Neuron (in vitro differentiated cells): ENCODE data around the gene GABPB1.

ENCODE experiments used
- H2AFZ ChIP-seq: one replicate; pipeline ENCODE4 v1.6.1; 2013; ENCODE audit warnings: low read depth, mild to moderate bottlenecking, inconsistent platforms, low read length, moderate library complexity
- H3K27me3 ChIP-seq: one replicate; pipeline ENCODE4 v1.6.1; 2013; ENCODE audit warnings: low read length; ENCODE audit not compliant: insufficient read depth
- H3K36me3 ChIP-seq: one replicate; pipeline ENCODE4 v1.6.1; 2013; ENCODE audit warnings: low read length; ENCODE audit not compliant: insufficient read depth
- H3K4me1 ChIP-seq: one replicate; pipeline ENCODE4 v1.6.1; 2013; ENCODE audit warnings: low read length; ENCODE audit not compliant: insufficient read depth
- H3K4me3 ChIP-seq: 2 replicates; pipeline ENCODE4 v1.5.1; 2013; ENCODE audit warnings: mild to moderate bottlenecking, low read length, moderate library complexity
- H3K9me3 ChIP-seq: one replicate; pipeline ENCODE4 v1.6.1; 2013; ENCODE audit warnings: low read length

Gene GABPB1

DNA sequence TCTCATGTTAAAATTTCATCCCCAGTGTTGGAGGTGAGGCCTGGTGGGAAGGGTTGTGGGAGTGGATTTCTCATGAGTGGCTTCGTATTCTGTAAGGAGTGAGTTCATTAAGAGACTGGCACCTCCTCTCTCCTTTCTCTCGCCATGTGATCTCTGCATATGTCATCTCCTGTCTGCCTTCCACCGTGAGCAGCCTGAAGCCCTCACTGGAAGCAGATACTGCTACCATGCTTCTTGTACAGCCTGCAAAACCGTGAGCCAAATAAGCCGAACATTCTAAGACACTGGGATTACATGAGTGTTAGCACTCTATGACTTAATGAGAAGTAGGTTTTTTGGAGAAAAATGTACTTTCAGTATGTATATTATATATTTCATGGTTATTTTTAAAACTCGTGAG is 6.8 kb upstream of the GABPB1 start:
- peaks cover 50% of the 10 kb centered on the region for H3K36me3 ChIP-seq
- H2AFZ ChIP-seq = no peak overlapping the region
- H3K4me1 ChIP-seq = peaks cover 3% of the 10 kb centered on the region
- no peaks in the 10 kb centered on the region for H3K9me3 ChIP-seq
- H3K27me3 ChIP-seq = no peaks in the 10 kb centered on the region
- H3K4me3 ChIP-seq = no peak overlapping the region

DNA sequence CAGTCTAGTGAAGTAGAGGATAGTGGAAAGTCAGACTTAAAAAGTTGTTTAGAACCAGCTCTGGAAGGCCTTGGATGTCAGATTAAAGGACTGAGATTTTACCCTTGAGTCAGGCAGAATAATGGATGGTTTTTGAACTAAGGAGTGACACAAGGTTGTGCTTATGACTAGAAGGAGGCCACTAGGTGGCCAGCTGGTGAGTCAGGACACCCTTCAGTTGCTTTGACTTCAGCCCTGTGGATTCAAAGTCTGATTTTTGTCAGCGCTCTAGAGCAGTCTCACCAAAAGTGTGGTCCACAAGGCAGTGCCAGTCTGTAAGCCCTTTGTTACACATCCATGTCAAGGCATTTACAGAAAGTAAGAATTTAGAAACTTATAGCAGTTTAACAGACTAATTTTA is 3.8 kb upstream of the GABPB1 start:
- Histone ChIP-seq H3K9me3 (no peaks in the 10 kb centered on the region), H3K4me1 (peaks cover 13% of the 10 kb centered on the region), H3K4me3 (no peak overlapping the region), H3K36me3 (peaks cover 50% of the 10 kb centered on the region), H2AFZ (no peak overlapping the region), H3K27me3 (no peaks in the 10 kb centered on the region)

DNA sequence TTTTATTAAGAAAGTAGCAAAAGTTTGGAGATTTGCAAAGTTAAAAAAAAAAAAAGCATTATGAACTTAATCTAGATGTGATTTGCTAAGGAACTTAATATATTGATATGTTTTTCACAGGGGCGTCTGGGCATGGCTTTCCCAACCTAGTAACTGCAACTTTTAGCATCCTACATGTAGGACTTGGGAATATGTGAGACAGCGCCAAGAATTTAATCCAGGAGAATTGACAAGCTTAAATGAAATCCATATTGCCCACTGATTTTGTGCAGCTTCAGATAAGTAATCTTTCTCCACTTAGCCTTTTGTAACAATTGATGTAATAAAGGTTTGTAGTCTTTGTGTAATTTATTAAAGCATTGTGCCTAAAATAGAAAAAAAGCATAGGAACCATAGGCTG is 982 bp upstream of the GABPB1 start:
- Histone ChIP-seq H3K9me3 (no peaks in the 10 kb centered on the region), H3K4me3 (peak overlapping the region; percentile 93), H2AFZ (peak overlapping the region; percentile 96), H3K4me1 (peaks cover 33% of the 10 kb centered on the region), H3K36me3 (peaks cover 39% of the 10 kb centered on the region), H3K27me3 (no peaks in the 10 kb centered on the region)

DNA sequence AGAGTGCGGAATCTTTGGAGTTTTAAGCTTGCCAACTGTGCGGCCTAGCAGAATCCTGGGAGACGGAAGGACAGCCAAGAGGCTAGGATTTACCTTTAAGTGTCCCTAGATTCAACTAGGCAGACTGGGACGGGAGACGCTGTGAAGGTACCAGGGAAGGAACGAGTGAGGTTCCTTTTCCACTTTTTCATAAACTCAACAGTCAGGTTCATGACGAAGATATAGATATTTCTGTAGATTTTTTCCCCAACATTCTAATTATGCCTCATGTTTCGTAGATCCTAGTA is 564 bp upstream of the GABPB1 start:
- Histone ChIP-seq H3K27me3 (no peaks in the 10 kb centered on the region), H3K4me3 (peak overlapping the region; percentile 93), H3K4me1 (peaks cover 36% of the 10 kb centered on the region)

DNA sequence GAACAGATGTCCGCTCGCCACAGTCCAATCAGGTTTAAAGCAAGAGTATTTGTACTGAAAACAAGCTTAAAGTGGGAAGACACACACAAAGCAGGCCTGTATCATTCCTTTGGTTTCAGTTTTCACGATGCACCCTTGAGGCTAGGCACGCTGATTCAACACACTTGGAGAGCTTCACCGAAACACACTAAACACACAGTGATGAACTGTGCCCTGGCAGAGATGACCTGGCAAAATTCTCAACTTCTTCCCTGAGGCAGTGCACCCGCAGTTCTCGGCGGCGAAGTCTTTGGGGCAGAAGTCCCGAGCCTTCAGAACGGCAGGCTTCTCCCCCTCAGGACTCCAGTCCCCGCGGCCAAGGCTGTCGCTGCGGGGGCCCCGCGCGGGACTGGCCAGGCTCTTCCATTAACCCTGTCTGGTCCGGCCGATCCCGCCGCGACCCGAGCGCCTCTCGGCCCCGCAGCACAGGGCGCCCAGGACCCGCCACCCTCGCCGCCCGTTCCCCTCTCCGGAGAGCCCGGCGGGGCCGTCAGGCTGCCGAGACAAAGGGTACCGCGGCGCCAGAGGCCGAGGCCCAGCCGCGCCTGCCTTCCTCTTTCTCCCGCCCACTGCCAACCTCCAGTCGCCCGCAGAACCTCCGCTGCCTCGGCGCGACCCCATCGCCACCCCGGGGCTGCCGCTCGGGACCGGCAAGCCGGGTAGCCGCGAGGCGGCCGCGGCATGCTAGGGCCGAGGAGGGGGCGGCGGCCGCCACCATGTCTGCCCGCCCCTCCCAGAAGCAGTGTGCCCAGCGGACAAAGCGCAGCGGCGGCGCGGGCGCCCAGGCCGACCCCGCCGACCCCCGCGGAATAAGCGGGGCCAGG is 792 bp downstream of the GABPB1 start:
- no peaks in the 10 kb centered on the region for H3K27me3 ChIP-seq
- H3K9me3 ChIP-seq = no peaks in the 10 kb centered on the region
- peak overlapping the region; percentile 93 for H3K4me3 ChIP-seq
- H3K36me3 ChIP-seq = peaks cover 32% of the 10 kb centered on the region
- peaks cover 42% of the 10 kb centered on the region for H3K4me1 ChIP-seq
- peak overlapping the region; percentile 96 for H2AFZ ChIP-seq

More for the DNA sequence above, 564 bp upstream of the GABPB1 start:
- Histone ChIP-seq H3K36me3 (peaks cover 40% of the 10 kb centered on the region), H2AFZ (peak overlapping the region; percentile 96), H3K9me3 (no peaks in the 10 kb centered on the region)

DNA sequence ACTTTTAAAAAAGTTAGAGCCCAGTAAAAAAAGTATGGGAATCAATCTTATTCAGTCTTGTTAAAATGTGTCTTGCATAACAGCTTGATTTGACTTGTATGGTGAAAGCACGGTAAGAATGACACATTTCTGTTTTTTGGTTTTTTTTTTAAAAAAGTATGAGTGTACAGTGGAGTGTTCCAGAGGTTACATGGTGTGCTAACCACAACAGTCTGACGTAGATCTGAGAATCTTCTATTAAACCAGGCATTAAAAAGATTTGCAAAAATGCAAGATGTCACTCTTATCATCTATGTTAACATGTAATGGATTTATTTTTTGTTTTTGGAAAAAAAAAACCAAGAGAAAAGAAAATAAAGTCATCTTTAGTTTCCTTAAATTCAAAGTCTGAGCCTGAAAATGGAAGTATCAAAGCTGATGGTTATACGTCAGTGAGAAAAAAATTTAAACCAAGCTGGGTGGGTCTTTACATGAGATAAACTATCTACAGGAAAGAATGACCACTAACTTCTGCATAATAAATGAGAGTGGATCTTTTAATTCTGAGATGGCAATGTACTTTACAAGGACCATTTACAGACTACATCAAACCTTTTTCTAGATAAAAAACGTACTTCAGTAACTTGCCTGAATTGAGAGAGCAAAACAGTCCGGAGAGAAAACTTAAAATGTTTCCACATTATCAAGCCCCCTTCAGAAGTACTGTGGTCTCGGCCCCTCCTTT is 1.6 kb downstream of the GABPB1 start:
- Histone ChIP-seq H2AFZ (no peak overlapping the region), H3K27me3 (no peaks in the 10 kb centered on the region), H3K4me1 (peaks cover 42% of the 10 kb centered on the region), H3K36me3 (peaks cover 25% of the 10 kb centered on the region), H3K9me3 (no peaks in the 10 kb centered on the region), H3K4me3 (peak overlapping the region; percentile 93)

DNA sequence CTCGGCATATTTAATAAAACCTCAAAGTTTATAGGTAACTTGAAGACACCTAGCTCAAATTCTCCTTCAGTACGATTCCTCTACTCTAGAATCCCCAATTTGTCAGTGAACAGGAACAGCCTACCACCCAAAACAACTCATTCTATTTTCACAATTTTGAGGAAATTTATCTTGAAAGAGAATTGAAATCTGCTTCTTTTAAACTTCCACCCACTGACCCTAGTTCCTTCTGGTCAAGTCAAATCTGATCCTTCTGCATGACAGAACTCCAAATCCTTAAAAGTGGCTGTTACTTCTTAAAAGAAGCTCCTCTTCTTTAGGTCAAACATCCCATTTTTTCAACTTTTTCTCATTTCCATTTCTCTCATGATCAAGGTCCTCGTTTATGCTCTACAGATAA is 4.4 kb downstream of the GABPB1 start:
- Histone ChIP-seq H2AFZ (no peak overlapping the region), H3K4me1 (peaks cover 29% of the 10 kb centered on the region), H3K4me3 (no peak overlapping the region), H3K36me3 (peaks cover 8% of the 10 kb centered on the region), H3K9me3 (no peaks in the 10 kb centered on the region), H3K27me3 (no peaks in the 10 kb centered on the region)

DNA sequence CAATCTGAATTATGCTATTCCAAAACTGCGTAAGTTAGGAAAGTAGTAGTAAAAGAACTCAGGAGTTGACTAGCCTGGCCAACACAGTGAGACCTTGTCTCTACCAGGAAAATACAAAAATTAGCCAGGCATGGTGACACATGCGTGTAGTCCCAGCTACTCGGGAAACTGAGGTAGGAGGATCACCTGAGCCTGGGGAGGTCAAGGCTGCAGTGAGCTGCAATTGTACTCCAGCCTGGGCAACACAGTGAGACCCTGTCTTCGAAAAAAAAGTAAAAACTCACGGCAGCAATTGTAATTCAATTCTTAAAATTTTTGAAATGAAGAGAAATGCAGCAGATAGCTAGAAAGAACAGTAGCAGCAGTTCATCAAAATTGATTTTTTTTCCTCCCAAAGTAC is 9.7 kb downstream of the GABPB1 start:
- peaks cover 4% of the 10 kb centered on the region for H3K4me1 ChIP-seq
- no peak overlapping the region for H3K4me3 ChIP-seq
- no peaks in the 10 kb centered on the region for H3K9me3 ChIP-seq
- no peaks in the 10 kb centered on the region for H3K27me3 ChIP-seq
- no peaks in the 10 kb centered on the region for H3K36me3 ChIP-seq
- no peak overlapping the region for H2AFZ ChIP-seq

DNA sequence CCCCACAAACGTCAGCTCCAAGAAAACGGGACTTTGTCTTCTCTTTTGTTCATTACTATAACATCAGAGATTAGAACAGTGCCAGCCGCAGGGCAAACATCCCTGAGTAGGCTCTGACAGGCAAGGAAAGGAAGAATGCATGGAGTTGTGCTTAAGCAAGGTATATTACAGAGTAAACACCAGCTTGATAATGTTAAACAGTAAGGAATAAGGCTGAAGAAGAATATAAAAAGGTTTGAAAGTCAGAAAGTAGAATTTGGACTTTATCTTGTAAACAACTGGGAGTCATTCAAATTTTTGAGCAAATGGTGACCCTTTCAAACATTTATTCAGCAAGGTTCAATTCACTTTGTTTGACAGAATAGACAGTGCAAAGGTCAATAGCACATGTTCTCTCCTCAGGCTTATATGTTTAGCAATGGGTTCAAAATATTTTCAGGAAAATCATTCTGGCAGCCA is 11.0 kb downstream of the GABPB1 start:
- Histone ChIP-seq H3K9me3 (no peaks in the 10 kb centered on the region), H3K27me3 (no peaks in the 10 kb centered on the region), H2AFZ (no peak overlapping the region), H3K4me3 (no peak overlapping the region), H3K4me1 (no peaks in the 10 kb centered on the region), H3K36me3 (no peaks in the 10 kb centered on the region)

DNA sequence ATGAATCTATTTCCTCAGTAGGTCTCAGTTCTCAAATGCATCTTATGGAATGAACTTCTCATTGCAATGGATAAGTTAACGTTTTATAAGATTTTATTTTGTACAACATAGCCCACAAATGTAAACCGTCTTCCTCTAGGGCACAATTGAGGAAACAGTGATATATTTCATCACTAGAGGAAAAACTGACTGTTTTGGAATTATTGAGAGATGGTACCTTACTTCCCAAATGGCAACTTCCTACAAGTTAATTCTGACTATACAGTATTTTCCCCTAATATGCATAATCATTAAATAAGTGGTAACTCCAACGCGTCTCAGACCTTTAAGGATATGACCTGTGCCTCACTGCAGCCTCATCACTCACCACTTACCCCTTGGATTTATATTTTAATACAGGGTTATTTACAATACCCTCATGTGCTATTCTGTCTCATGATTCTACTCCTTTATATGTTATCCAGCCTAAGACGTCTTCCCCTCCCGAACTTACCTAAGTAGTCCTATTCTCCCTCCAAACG is 13.3 kb downstream of the GABPB1 start:
- H3K9me3 ChIP-seq = no peaks in the 10 kb centered on the region
- no peak overlapping the region for H3K4me3 ChIP-seq
- H3K36me3 ChIP-seq = no peaks in the 10 kb centered on the region
- H2AFZ ChIP-seq = no peak overlapping the region
- H3K27me3 ChIP-seq = no peaks in the 10 kb centered on the region
- H3K4me1 ChIP-seq = no peaks in the 10 kb centered on the region

DNA sequence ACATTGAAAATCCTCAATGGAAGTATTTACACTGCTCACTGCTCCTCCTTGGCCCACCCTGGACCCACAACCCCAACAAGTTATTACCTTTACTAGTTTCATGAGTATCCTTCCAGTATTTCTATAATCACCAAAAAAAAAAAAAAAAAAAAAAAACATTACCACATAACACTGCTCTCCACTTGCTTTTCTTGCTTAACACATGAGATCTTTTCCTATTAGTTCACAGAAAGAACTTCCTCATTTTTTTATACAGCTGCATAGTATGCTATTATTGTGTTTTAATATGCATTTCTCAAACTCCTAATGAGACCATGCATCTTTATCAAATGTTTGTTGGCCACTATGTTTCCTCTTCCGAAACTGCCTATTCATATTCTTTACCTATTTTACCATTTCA is 14.6 kb downstream of the GABPB1 start:
- Histone ChIP-seq H3K4me3 (no peak overlapping the region), H3K9me3 (no peaks in the 10 kb centered on the region), H2AFZ (no peak overlapping the region), H3K27me3 (no peaks in the 10 kb centered on the region), H3K36me3 (no peaks in the 10 kb centered on the region), H3K4me1 (no peaks in the 10 kb centered on the region)

DNA sequence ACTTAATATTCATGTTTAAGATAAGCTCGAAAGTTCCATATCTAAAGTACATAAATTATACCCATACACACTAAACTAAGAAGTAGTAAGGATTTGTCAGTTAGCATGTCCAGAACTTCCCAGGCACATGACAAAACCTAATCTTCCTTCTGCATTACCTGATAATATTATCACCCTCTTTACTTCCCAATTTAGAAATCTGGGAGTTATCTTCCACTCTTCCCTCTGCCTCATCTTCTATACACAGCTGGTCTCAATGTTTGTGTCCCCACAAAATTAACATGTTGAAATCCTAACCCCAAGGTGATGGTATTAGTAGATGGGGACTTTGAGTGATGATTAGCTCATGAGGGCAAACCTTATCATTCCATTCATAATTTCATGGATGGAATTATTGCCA is 15.3 kb downstream of the GABPB1 start:
- Histone ChIP-seq H2AFZ (no peak overlapping the region), H3K9me3 (no peaks in the 10 kb centered on the region), H3K4me1 (no peaks in the 10 kb centered on the region), H3K36me3 (no peaks in the 10 kb centered on the region), H3K27me3 (no peaks in the 10 kb centered on the region), H3K4me3 (no peak overlapping the region)

DNA sequence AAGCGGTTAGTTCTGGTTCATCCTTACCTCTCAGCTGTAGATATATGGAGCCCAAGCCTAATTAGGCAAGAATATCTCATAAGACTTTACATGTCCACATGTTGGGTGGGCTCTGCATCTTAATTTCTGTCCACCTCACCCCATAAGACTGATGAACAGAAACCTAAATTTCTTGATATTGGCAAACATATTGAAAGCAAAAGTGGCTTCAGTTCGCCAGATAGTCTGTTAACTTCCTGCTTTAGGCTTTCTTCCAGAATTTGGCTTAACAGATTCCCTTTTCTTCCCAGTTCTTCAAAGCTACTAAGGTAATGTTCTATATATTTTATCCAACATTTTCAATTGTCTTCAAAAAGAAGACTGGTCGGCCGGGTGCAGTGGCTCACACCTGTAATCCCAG is 19.7 kb downstream of the GABPB1 start:
- H3K27me3 ChIP-seq = no peaks in the 10 kb centered on the region
- H2AFZ ChIP-seq = no peak overlapping the region
- no peak overlapping the region for H3K4me3 ChIP-seq
- no peaks in the 10 kb centered on the region for H3K9me3 ChIP-seq
- no peaks in the 10 kb centered on the region for H3K4me1 ChIP-seq
- H3K36me3 ChIP-seq = no peaks in the 10 kb centered on the region
